Measurements from ENCODE around the gene OST4.

- TF ChIP-seq CTCF (IDR thresholded peaks at IDR 0.05) (no peak), BCL3 (IDR thresholded peaks at IDR 0.05) (no peak), ESRRA (IDR thresholded peaks at IDR 0.05; ENCODE audit: borderline replicate concordance, low read length) (no peak), HMGXB4 (CRISPR knock-in tag; IDR thresholded peaks at IDR 0.05; ENCODE audit: borderline replicate concordance) (no peak), REST (IDR thresholded peaks at IDR 0.05) (no peak), MYC (IDR thresholded peaks at IDR 0.05; ENCODE audit: borderline replicate concordance, low read length) (no peak), RCOR1 (IDR thresholded peaks at IDR 0.05; ENCODE audit: low read depth, low read length) (no peak), POLR2A (IDR thresholded peaks at IDR 0.05; ENCODE audit: low read length) (no peak), CHD4 (IDR thresholded peaks at IDR 0.05; ENCODE audit: borderline replicate concordance) (no peak), KDM1A (IDR thresholded peaks at IDR 0.05; ENCODE audit: low read depth) (no peak), BHLHE40 (IDR thresholded peaks at IDR 0.05; ENCODE audit: low read depth, low read length) (no peak)
Measured at GRCh38 chr2:27080140-27080469, 8.7 kb upstream of the OST4 start.

All from A549 (cell line).